Measurements from ENCODE around the gene NATD1.
"Not testable (repeated sequence)": the region's sequence is repeated elsewhere in the genome, so short reads cannot be mapped to it uniquely, and the experiment has no call there.

The NATD1 gene

GRCh38 chr17:21214777-21215541, 38.3 kb downstream of the NATD1 start:
- no peak for DNase-seq (ENCODE audit: low read depth)

DNA sequence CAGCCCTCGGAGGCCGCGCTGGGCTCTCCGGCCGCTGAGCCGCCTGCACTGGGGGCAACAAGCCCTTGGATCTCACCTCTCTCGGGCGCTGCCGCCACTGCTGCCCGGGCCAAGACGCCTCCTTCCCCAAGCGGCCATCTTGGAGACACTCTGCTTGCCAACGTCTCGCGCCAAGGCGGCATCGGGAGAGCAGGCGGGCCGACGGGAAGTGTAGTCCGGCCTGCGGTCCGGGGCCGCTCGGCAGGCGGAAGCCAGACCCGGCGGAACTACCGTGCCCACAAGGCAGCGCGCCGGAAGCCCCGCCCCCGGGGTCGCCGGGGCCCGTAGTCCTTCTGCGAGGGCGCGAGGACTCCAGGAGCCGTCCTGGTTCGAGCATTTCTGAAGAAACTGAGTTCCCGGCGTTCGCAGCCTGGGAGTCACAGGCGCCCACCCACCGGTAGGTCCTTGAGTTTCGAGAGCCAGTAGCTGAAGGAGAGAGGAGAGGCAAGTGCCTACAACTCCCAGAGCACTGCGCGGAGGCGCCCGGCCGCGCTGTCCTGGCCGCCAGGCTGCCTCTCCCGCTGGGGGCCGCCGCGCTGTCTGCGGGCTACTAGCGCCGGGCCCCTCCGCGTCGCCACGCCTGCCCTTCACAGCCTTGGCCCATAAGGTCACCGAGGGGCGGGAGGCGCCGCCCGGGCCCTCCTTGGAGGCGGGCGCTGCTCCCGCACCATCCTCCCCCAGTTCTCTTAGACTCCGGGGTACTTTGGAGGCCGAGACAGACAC, 39.0 kb downstream of the NATD1 start, which contains the start of gene TMEM11:
Gene TMEM11 (minus strand): TSS at position 147 of the 762 bp plus-strand sequence. CDS start 9 bp downstream, at position 138.
- peak; percentile 93 for DNase-seq (ENCODE audit: low read depth)

GRCh38 chr17:21213638-21214014, 39.6 kb downstream of the NATD1 start:
- DNase-seq (ENCODE audit: low read depth) = peak; percentile 41

- DNase-seq (ENCODE audit: low read depth) = no peak
Observed at GRCh38 chr17:21212826-21213637, 40.2 kb downstream of the NATD1 start.

- DNase-seq (ENCODE audit: low read depth) = no peak
Observed at GRCh38 chr17:21211825-21212479, 41.3 kb downstream of the NATD1 start.

DNA sequence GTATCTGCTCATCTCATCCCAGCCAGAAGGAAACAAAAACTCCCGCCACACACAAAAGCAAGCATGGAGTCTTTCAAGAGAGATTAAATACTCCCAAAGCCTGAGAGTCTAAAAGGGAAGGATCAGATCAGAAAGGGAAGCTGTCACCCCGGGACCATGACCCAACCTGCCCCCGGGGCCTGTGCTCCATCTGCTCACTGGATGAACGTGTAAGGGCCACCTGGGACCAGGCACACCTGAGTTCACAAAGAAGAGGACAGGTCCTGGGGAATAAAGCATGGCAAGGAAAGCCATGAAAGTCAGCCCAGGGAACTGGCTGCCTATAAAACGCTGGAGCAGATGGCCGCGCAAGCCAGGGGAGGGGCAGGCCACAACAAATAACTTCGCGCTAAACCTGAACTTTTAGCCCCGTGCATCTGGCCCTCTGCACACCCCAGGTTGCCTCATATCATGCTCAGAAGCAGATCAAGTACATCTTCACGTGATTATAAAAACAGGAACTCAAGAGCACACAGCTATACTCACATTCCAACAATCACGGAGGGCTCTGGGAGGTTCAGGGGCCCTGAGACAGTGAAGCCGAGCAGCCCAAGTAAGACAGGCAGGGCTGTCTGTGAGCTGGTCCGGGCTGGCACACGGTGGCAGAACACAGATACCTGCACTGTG, 42.7 kb downstream of the NATD1 start:
- DNase-seq (ENCODE audit: low read depth) = no peak

DNA sequence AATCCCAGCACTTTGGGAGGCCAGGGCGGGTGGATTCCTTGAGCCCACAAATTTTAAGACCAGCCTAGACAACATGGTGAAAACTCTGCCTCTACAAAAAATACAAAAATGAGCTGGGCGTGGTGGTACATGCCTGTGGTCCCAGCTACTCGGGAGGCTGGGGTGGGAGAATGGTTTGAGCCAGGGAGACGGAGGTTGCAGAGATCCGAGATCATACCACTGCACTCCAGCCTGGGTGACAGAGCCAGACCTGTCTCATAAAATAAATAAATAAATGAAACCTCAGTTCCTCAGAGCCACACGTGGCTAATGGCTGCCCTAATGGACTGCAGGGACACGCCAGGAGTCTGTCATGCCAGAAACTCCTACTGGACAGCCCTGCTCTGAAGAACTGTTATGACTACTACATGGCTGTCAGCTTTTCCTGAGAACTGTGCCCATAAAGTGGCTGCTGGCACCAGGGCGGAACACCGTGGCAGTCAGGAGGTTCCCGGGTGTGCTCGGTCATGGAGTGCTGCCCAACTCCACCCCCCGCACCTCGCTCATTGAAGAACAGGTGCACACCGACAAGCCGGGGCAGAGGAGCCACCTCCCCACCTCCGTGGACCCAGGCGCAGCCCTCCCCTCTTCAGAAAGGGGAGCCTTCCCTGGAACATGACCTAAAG, 43.6 kb downstream of the NATD1 start:
- DNase-seq (ENCODE audit: low read depth) = no peak

DNA sequence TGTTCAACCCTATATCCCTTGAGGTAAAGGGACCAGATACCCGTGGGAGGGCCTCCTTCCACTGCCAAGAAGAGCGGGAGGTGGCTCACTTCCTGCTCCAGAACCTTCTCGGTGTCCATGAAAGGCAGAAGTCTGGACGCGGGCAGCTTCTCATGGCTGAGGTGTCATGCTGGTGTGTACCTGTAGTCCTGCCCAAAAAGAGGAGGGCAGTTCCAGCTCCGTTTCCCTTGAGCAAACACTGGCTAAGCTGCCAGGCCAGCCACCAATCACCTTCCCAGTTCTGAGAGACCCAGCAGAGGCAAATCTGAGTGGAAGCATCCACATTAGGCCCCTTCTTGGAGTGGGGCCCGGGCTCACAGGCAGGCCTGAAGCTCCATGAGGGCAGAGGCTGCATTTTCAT, 44.9 kb downstream of the NATD1 start:
- no peak for DNase-seq (ENCODE audit: low read depth)

- no peak for DNase-seq (ENCODE audit: low read depth)
Observed at GRCh38 chr17:21204935-21205334, 48.3 kb downstream of the NATD1 start.

GRCh38 chr17:21202512-21202911, 50.7 kb downstream of the NATD1 start:
- no peak for DNase-seq (ENCODE audit: low read depth)

- DNase-seq (ENCODE audit: low read depth) = no peak
Observed at GRCh38 chr17:21201874-21202273, 51.3 kb downstream of the NATD1 start.

GRCh38 chr17:21201298-21201595, 52.0 kb downstream of the NATD1 start:
- DNase-seq (ENCODE audit: low read depth) = no peak

DNA sequence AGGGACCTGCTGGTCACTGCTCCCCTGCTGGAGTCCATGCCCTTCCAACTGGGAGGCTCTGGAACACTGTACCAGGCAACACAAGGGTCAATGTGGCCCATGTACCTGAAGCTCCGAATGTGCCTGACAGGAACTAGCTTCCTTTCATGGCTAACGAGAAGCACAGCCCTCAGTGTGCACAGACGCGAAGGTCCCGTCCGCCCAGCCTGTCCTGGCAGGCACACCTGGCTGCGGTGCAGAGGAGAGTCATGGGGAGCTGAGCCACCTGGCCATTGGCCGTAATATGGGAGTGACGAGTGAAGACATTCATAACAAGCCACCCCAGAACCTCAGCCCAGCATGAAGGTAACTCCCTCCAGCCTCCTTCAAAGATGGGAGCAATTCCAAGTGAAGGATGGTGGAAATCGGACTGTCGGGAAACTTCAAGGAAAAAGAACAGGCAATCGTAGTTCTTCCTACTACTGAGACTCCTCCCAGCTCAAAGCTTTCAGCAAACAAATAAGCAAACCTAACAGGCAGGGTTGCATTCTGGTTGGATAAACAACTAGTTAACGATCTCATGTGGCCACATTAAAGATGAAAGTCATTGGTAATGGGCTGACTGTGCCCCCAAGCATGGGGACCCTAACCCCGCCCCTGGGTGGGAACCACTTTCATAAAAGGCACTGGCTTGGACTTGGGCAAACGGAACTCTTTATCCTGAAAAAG, 52.5 kb downstream of the NATD1 start:
- DNase-seq (ENCODE audit: low read depth) = no peak

DNA sequence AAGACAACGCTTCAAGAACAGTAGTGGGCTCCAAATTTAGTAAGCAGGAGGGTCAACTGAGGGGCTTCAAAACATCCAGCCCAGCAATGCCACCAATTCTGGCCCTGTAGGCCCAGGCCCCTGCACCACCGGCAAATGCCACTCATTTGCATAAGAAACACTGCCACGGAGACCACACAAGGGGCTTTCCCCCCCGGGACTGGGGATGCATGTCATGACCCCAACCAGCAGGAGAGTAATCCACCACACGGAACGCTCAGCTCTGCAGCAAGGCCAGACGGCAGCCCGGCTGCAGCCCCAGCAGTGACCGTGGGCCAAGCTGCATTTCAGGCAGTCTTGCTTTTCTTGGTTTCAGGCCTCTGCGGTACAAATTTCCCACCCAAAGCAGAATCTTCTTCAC, 53.4 kb downstream of the NATD1 start:
- no peak for DNase-seq (ENCODE audit: low read depth)

GRCh38 chr17:21199311-21199710, 53.9 kb downstream of the NATD1 start:
- peak; percentile 99 for DNase-seq (ENCODE audit: low read depth)

DNA sequence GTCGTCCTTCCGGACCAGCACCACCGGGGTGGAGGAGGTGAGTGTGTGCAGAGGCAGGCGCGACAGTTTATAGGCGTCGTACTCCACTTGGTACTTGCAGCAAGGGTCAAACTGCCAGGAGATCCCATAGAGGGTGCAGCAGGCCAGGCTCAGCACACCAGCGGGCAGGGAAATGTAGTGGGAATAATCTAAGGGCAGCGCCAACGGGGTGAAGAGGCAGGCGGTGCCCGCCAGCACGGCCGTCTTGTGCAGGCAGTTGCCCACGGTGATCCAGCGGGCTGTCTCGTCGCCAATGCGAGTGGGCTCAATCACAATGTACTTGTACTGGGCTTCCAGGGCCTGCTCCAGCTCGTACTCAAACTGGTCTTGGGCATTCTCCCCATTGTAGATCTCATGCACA, 54.8 kb downstream of the NATD1 start:
- DNase-seq (ENCODE audit: low read depth) = no peak

DNA sequence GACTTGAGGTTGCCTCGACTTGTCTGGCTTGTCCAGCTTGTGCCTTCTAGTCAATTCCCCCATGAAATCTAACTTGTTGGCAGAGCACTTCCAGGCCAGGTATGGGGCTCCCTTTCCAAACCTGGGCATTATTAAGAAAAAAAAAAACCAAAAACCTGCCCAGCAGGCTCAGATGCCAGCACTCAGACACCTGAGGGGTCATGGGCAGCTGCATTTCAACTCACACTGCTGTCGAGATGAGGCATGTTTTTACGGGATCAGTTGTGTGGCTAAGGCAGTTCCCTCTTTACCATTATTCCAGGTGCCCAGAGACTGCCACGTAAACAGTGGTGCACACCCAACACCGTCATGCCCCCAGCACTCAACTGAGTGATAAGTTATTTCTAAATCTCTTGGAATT, 57.1 kb downstream of the NATD1 start:
- DNase-seq (ENCODE audit: low read depth) = no peak

DNA sequence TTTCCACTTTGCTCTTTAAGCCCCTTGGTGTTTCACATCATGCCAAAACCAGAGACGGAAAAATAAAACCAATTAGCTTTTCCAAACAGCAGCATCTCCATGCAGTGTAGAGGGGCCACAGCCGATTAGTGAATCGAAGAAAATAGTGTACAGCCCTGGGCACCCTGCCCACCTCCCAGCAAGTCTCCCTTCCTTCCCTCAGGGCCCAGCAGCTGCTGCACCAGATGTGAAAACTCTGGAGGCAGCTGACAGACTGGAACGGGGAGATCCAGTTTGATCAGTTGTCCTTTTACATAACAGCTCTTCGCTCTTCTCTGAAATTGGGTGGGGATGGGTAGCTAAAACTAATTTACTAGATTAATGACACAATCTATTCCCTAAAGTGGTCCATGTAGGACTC, 58.5 kb downstream of the NATD1 start:
- DNase-seq (ENCODE audit: low read depth) = no peak

DNA sequence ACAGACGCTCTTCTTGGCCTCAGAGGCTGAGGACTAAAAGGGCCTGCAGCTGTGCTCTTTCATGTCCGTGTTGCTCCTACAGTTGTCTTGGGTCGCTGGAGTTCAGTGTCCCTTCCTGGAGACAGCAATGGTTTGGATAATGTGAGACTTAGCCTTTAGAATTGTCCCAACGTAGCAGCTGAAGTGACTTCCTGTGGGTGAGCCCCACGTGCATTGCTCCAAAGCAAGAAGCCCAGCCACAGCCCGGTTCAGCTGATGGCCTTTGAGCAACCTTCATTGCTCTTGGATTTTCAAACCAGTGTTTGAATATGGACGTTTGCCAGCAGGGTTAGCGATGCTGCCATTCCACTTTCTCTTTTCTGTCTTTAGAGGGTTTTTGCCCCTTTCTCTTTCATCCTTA, 59.0 kb downstream of the NATD1 start:
- DNase-seq (ENCODE audit: low read depth) = no peak

DNA sequence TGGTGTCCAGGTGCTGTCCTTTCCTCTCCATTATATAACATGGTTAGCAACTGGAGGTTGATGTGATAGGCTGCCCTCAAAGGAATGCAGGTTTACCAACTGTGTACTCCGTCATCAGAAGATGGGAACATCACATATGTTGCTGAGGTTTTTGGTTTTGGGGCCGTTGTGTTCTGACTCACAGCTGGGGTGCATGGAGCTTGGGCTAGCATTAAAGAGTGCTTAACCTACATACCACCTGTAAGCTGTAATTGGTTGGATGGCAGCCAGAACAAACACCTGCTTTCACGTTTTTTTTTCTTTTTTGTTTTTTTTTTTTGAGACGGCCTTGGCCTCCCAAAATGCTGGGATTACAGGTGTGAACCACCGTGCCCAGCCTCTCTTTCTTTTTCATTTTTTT, 60.2 kb downstream of the NATD1 start:
- DNase-seq (ENCODE audit: low read depth) = no peak

DNA sequence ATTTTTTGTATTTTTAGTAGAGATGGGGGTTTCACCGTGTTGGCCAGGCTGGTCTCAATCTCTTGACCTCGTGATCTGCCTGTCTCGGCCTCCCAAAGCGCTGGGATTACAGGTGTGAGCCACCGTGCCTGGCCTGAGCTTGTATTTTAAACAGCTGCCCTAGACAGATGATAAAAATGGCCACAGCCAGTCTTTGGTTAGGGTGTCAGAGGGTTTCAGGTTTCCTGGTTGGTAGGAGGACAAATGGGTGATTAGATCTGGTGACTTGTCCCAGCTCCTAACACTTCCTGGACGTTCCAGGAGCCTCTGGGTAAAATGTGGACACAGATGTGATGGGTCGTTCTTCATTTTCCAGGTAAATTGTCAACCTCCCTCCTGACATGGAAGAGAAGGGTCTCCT, 60.8 kb downstream of the NATD1 start:
- not testable (repeated sequence) for DNase-seq (ENCODE audit: low read depth)

All from amniotic epithelial cell (primary cell).